Activated CD4-positive, alpha-beta T cell treated with anti-CD3 and anti-CD28 coated beads for 36 hours (primary cell): ENCODE measurements around the gene STAU1. TPM values are rescaled to one million over a fixed set of nuclear protein-coding genes. Genes with fewer than 3 reads are reported as not detected.

Experiments used
- ATAC-seq: fragments of 200-7000 bp; cut with Tn5 transposase; one replicate; pipeline ENCODE4 v1.10.0; 2021; ENCODE audit warnings: mild to moderate bottlenecking, moderate library complexity
- CTCF ChIA-PET: fragments of 350-600 bp; sonication (Branson Sonifier 250); formaldehyde crosslinking; loops from one replicate; lab custom pipeline; 2021; ENCODE audit warnings: antibody characterized with exemption; lab: Charles Lee
- POLR2A ChIA-PET: fragments of 350-600 bp; sonication (Branson Sonifier 250); formaldehyde crosslinking; loops from one replicate; lab custom pipeline; 2021; ENCODE audit warnings: antibody characterized with exemption, inconsistent platforms; lab: Charles Lee
- DNase-seq: peaks from one replicate; pipeline ENCODE4 v3.0.0-alpha.2; 2020
- H3K27ac Mint-ChIP-seq: one replicate; pipeline ENCODE4 v1.8.0; 2021; ENCODE audit warnings: mixed read lengths
- H3K27me3 Mint-ChIP-seq: one replicate; pipeline ENCODE4 v1.8.0; 2021; ENCODE audit warnings: mixed read lengths
- H3K36me3 Mint-ChIP-seq: one replicate; pipeline ENCODE4 v1.8.0; 2021; ENCODE audit warnings: low read depth, mixed read lengths
- H3K4me1 Mint-ChIP-seq: one replicate; pipeline ENCODE4 v1.8.0; 2021; ENCODE audit warnings: mixed read lengths
- H3K4me3 Mint-ChIP-seq: one replicate; pipeline ENCODE4 v1.8.0; 2021; ENCODE audit warnings: mild to moderate bottlenecking, moderate library complexity, mixed read lengths
- H3K9me3 Mint-ChIP-seq: one replicate; pipeline ENCODE4 v1.8.0; 2021; ENCODE audit warnings: low read depth, mixed read lengths
- intact Hi-C, 2 experiments: fragments of 100-400 bp; cut with DNase I in 1 of 2; cut with micrococcal nuclease in 1 of 2; formaldehyde crosslinking; loops; one replicate each; pipeline versions ENCODE4 v1.14.2 to v1.15.1; 2022 to 2024; cut with DNase I, micrococcal nuclease
- total RNA-seq, 2 experiments: library from RNA; stranded (reverse); gene quantifications; one replicate each; pipeline ENCODE4 v1.2.3, GENCODE V29; 2021

STAU1 gene
- 10 to 100 TPM; 72.6 to 83.7 TPM for total RNA-seq

GRCh38 chr20:49187851-49188641 is at the start of gene STAU1:
TSS of gene STAU1 (minus strand) at chr20:49188334. CDS start at chr20:49166201, 22,133 bp downstream.
- intact Hi-C loops = loop anchor here (1.0 to 10.0 kb wide), 11 partner anchors 21 to 927 kb away; partner anchors contain the start of genes CSE1L (in 2 of the 2), DDX27 (in 2 of the 2), ARFGEF2 (in 1 of the 2) and UBE2V1 (in 1 of the 2)
- peaks cover 37% of the 10 kb centered on the region for H3K4me1 Mint-ChIP-seq
- POLR2A ChIA-PET = interaction anchor here (1.4 kb wide), 1 partner anchor 31 kb away, joined by 4 read pairs; the partner anchor contains the start of gene DDX27

GRCh38 chr20:49237531-49237930 is 49.4 kb upstream of the STAU1 start:
- ChIA-PET POLR2A (interaction anchor here (0.6 to 1.1 kb wide), 7 partner anchors 8 to 166 kb away, joined by 3 to 8 read pairs (median 4); no protein-coding TSS in a partner anchor), CTCF (interaction anchor here (0.8 to 2.4 kb wide), 9 partner anchors 9 to 371 kb away, joined by 3 to 13 read pairs (median 3); no protein-coding TSS in a partner anchor)
- peak overlapping the region; percentile 39 for H3K27ac Mint-ChIP-seq
- H3K27me3 Mint-ChIP-seq = no peaks in the 10 kb centered on the region
- DNase-seq = no peak
- no peaks in the 10 kb centered on the region for H3K9me3 Mint-ChIP-seq
- no peak for ATAC-seq
- H3K4me1 Mint-ChIP-seq = no peaks in the 10 kb centered on the region
- intact Hi-C loops = no loop called here
- H3K36me3 Mint-ChIP-seq = peaks cover 51% of the 10 kb centered on the region
- no peak overlapping the region for H3K4me3 Mint-ChIP-seq

More at GRCh38 chr20:49187851-49188641, at the start of gene STAU1:
- H3K9me3 Mint-ChIP-seq = no peaks in the 10 kb centered on the region
- ATAC-seq (peak; percentile 92), DNase-seq (peak; percentile 97)
- CTCF ChIA-PET = interaction anchor here (1.0 to 12.3 kb wide), 5 partner anchors 19 to 55 kb away, joined by 3 to 101 read pairs (median 7); partner anchors contain the start of gene DDX27
- H3K27me3 Mint-ChIP-seq = no peaks in the 10 kb centered on the region
- H3K27ac Mint-ChIP-seq = peak within 1 kb of the TSS; percentile 89
- H3K36me3 Mint-ChIP-seq = peaks cover 23% of the 10 kb centered on the region
- H3K4me3 Mint-ChIP-seq = peak within 1 kb of the TSS; percentile 96

- no peak overlapping the region for H3K4me3 Mint-ChIP-seq
- ATAC-seq (no peak), DNase-seq (no peak)
- H3K9me3 Mint-ChIP-seq = no peaks in the 10 kb centered on the region
- no peaks in the 10 kb centered on the region for H3K27me3 Mint-ChIP-seq
- no peak overlapping the region for H3K27ac Mint-ChIP-seq
- ChIA-PET POLR2A (no interaction called here), CTCF (interaction anchor here (2.3 to 2.4 kb wide), 2 partner anchors 11 to 18 kb away, joined by 6 to 13 read pairs; no protein-coding TSS in a partner anchor)
- no peaks in the 10 kb centered on the region for H3K4me1 Mint-ChIP-seq
- intact Hi-C loops = no loop called here
- peaks cover 46% of the 10 kb centered on the region for H3K36me3 Mint-ChIP-seq
These were observed 48.2 kb upstream of the STAU1 start for GRCh38 chr20:49236301-49236700.

- Mint-ChIP-seq H3K27ac (no peak overlapping the region), H3K36me3 (peaks cover 51% of the 10 kb centered on the region), H3K4me3 (no peak overlapping the region), H3K4me1 (no peaks in the 10 kb centered on the region), H3K9me3 (no peaks in the 10 kb centered on the region), H3K27me3 (no peaks in the 10 kb centered on the region)
- ATAC-seq = no peak
- intact Hi-C loops = no loop called here
- ChIA-PET POLR2A (no interaction called here), CTCF (interaction anchor here (0.7 to 1.6 kb wide), 3 partner anchors 11 to 373 kb away, joined by 3 to 5 read pairs (median 4); no protein-coding TSS in a partner anchor)
- no peak for DNase-seq
These were observed 46.7 kb upstream of the STAU1 start for GRCh38 chr20:49234831-49235230.

- no peaks in the 10 kb centered on the region for H3K9me3 Mint-ChIP-seq
- H3K36me3 Mint-ChIP-seq = peaks cover 50% of the 10 kb centered on the region
- H3K4me1 Mint-ChIP-seq = no peaks in the 10 kb centered on the region
- intact Hi-C loops = no loop called here
- no peak overlapping the region for H3K27ac Mint-ChIP-seq
- no peaks in the 10 kb centered on the region for H3K27me3 Mint-ChIP-seq
- CTCF ChIA-PET = interaction anchor here (0.6 to 1.5 kb wide), 2 partner anchors 13 to 145 kb away, joined by 3 to 5 read pairs; no protein-coding TSS in a partner anchor
- H3K4me3 Mint-ChIP-seq = no peak overlapping the region
- DNase-seq (no peak), ATAC-seq (no peak)
- POLR2A ChIA-PET = no interaction called here
These were observed 45.1 kb upstream of the STAU1 start for GRCh38 chr20:49233226-49233625.

GRCh38 chr20:49231471-49231870 is 43.3 kb upstream of the STAU1 start:
- ChIA-PET POLR2A (interaction anchor here (0.9 kb wide), 1 partner anchor 13 kb away, joined by 10 read pairs; no protein-coding TSS in a partner anchor), CTCF (interaction anchor here (1.1 to 1.7 kb wide), 3 partner anchors 12 to 99 kb away, joined by 3 to 6 read pairs (median 3); partner anchors contain the start of gene DDX27)
- Mint-ChIP-seq H3K4me3 (no peak overlapping the region), H3K36me3 (peaks cover 49% of the 10 kb centered on the region), H3K4me1 (no peaks in the 10 kb centered on the region), H3K9me3 (no peaks in the 10 kb centered on the region), H3K27me3 (no peaks in the 10 kb centered on the region), H3K27ac (no peak overlapping the region)
- ATAC-seq (no peak), DNase-seq (no peak)
- intact Hi-C loops = no loop called here

GRCh38 chr20:49230561-49231133 is 42.5 kb upstream of the STAU1 start:
- POLR2A ChIA-PET = no interaction called here
- Mint-ChIP-seq H3K27ac (peak overlapping the region; percentile 20), H3K9me3 (no peaks in the 10 kb centered on the region), H3K36me3 (peaks cover 50% of the 10 kb centered on the region), H3K27me3 (no peaks in the 10 kb centered on the region), H3K4me3 (no peak overlapping the region), H3K4me1 (no peaks in the 10 kb centered on the region)
- ATAC-seq (no peak), DNase-seq (no peak)
- CTCF ChIA-PET = interaction anchor here (0.9 to 1.7 kb wide), 4 partner anchors 11 to 98 kb away, joined by 3 to 6 read pairs (median 4); partner anchors contain the start of gene DDX27
- intact Hi-C loops = no loop called here

GRCh38 chr20:49230021-49230420 is 41.9 kb upstream of the STAU1 start:
- intact Hi-C loops = no loop called here
- H3K27me3 Mint-ChIP-seq = no peaks in the 10 kb centered on the region
- H3K4me3 Mint-ChIP-seq = no peak overlapping the region
- no peaks in the 10 kb centered on the region for H3K9me3 Mint-ChIP-seq
- ATAC-seq (no peak), DNase-seq (no peak)
- ChIA-PET POLR2A (interaction anchor here (0.5 kb wide), 1 partner anchor 8 kb away, joined by 8 read pairs; no protein-coding TSS in a partner anchor), CTCF (no interaction called here)
- H3K27ac Mint-ChIP-seq = no peak overlapping the region
- H3K4me1 Mint-ChIP-seq = no peaks in the 10 kb centered on the region
- peaks cover 55% of the 10 kb centered on the region for H3K36me3 Mint-ChIP-seq

GRCh38 chr20:49229381-49229780 is 41.2 kb upstream of the STAU1 start:
- ATAC-seq = no peak
- no peak for DNase-seq
- Mint-ChIP-seq H3K36me3 (peaks cover 56% of the 10 kb centered on the region), H3K27me3 (no peaks in the 10 kb centered on the region), H3K4me3 (no peak overlapping the region), H3K27ac (no peak overlapping the region), H3K9me3 (no peaks in the 10 kb centered on the region), H3K4me1 (no peaks in the 10 kb centered on the region)
- intact Hi-C loops = no loop called here
- ChIA-PET CTCF (no interaction called here), POLR2A (interaction anchor here (0.5 kb wide), 1 partner anchor 9 kb away, joined by 8 read pairs; no protein-coding TSS in a partner anchor)

- Mint-ChIP-seq H3K27me3 (no peaks in the 10 kb centered on the region), H3K36me3 (peaks cover 58% of the 10 kb centered on the region), H3K27ac (no peak overlapping the region), H3K4me1 (no peaks in the 10 kb centered on the region), H3K9me3 (no peaks in the 10 kb centered on the region), H3K4me3 (no peak overlapping the region)
- ATAC-seq (no peak), DNase-seq (no peak)
- ChIA-PET CTCF (interaction anchor here (0.6 kb wide), 1 partner anchor 17 kb away, joined by 3 read pairs; no protein-coding TSS in a partner anchor), POLR2A (no interaction called here)
- intact Hi-C loops = no loop called here
These were observed 40.5 kb upstream of the STAU1 start for GRCh38 chr20:49228676-49229075.

GRCh38 chr20:49225896-49226295 is 37.8 kb upstream of the STAU1 start:
- Mint-ChIP-seq H3K36me3 (peaks cover 64% of the 10 kb centered on the region), H3K4me1 (peaks cover 9% of the 10 kb centered on the region), H3K27me3 (no peaks in the 10 kb centered on the region), H3K9me3 (no peaks in the 10 kb centered on the region), H3K4me3 (no peak overlapping the region), H3K27ac (peak overlapping the region; percentile 2)
- ChIA-PET POLR2A (no interaction called here), CTCF (no interaction called here)
- intact Hi-C loops = no loop called here
- ATAC-seq (no peak), DNase-seq (no peak)
